SK-N-SH (cell line): ENCODE results near the gene ZNF236. TPM values are rescaled to one million over a fixed set of nuclear protein-coding genes. Genes with fewer than 3 reads are reported as not detected.

Experiments used
- CTCF ChIA-PET: fragments of 300-600, 350-600 bp; formaldehyde crosslinking; extraction: SDS; loops from one replicate; lab custom pipeline; 2021; lab: Yijun Ruan, JAX
- POLR2A ChIA-PET: fragments of 350-600 bp; sonication (Branson Sonifier 250); formaldehyde crosslinking; extraction: SDS; loops from one replicate; lab custom pipeline; 2020; ENCODE audit warnings: antibody characterized with exemption, inconsistent platforms; lab: Yijun Ruan, JAX
- DNase-seq: peaks from one replicate; pipeline ENCODE4 v3.0.0; 2012
- H2AFZ ChIP-seq: fragments of 200-600 bp; sonication (generic); 2 replicates; pipeline ENCODE4 v1.8.1; 2016; ENCODE audit warnings: antibody characterized with exemption, mild to moderate bottlenecking, low read depth
- H3F3A ChIP-seq: fragments of 200-600 bp; sonication (generic); replicated peaks from 2 replicates; pipeline ENCODE3; 2016; ENCODE audit warnings: antibody characterized with exemption, mild to moderate bottlenecking; ENCODE audit not compliant: insufficient read depth
- H3K27ac ChIP-seq, 2 experiments: fragments of 200-500 bp in 1 of 2; fragments of 200-600 bp in 1 of 2; sonication (Bioruptor generic) in 1 of 2; sonication (generic), shearing (Covaris generic) in 1 of 2; 2 replicates each; pipeline versions ENCODE4 v1.5.1 to v1.6.1; 2014 to 2016; ENCODE audit warnings: low read depth in 2 of 2, inconsistent platforms in 1 of 2, low read length in 1 of 2, mild to moderate bottlenecking in 1 of 2, mixed read lengths in 1 of 2
- H3K27me3 ChIP-seq: fragments of 200-600 bp; sonication (generic), shearing (Covaris generic); 2 replicates; pipeline ENCODE4 v1.6.1; 2016; ENCODE audit warnings: mixed run types; ENCODE audit not compliant: insufficient read depth
- H3K36me3 ChIP-seq, 2 experiments: fragments of 200-500 bp in 1 of 2; fragments of 200-600 bp in 1 of 2; sonication (Bioruptor generic) in 1 of 2; sonication (generic) in 1 of 2; replicated peaks in 1 of 2; 2 replicates each; pipeline versions ENCODE3 to v1.5.1; 2014 to 2016; ENCODE audit warnings: low read length in 1 of 2, mild to moderate bottlenecking in 1 of 2; ENCODE audit not compliant: insufficient read depth in 2 of 2, control insufficient read depth in 1 of 2
- H3K4me1 ChIP-seq, 2 experiments: fragments of 200-500 bp in 1 of 2; fragments of 200-600 bp in 1 of 2; sonication (Bioruptor generic) in 1 of 2; sonication (generic), shearing (Covaris generic) in 1 of 2; 2 replicates each; pipeline versions ENCODE4 v1.5.1 to v1.6.1; 2014 to 2016; ENCODE audit warnings: low read depth in 1 of 2, low read length in 1 of 2, mixed run types in 1 of 2; ENCODE audit not compliant: insufficient read depth in 2 of 2, control insufficient read depth in 1 of 2
- H3K4me2 ChIP-seq: fragments of 200-600 bp; sonication (generic), shearing (Covaris generic); 2 replicates; pipeline ENCODE4 v1.6.1; 2017; ENCODE audit warnings: mixed run types
- H3K4me3 ChIP-seq, 2 experiments: fragments of 200-500 bp in 1 of 2; fragments of 200-600 bp in 1 of 2; sonication (Bioruptor generic) in 1 of 2; sonication (generic), shearing (Covaris generic) in 1 of 2; 2 replicates each; pipeline versions ENCODE4 v1.5.1 to v1.8.1; 2014 to 2016; ENCODE audit warnings: low read depth in 2 of 2, inconsistent platforms in 1 of 2, low read length in 1 of 2, mild to moderate bottlenecking in 1 of 2, mixed read lengths in 1 of 2, moderate library complexity in 1 of 2
- H3K79me2 ChIP-seq: fragments of 200-600 bp; sonication (generic); 2 replicates; pipeline ENCODE4 v1.8.1; 2017; ENCODE audit warnings: mild to moderate bottlenecking; ENCODE audit not compliant: insufficient read depth
- H3K9ac ChIP-seq: fragments of 200-600 bp; sonication (generic); 2 replicates; pipeline ENCODE4 v1.6.1; 2017; ENCODE audit warnings: mixed run types
- H3K9me2 ChIP-seq: fragments of 200-600 bp; sonication (generic); 2 replicates; pipeline ENCODE4 v1.6.1; 2017; ENCODE audit warnings: mixed run types
- H3K9me3 ChIP-seq: fragments of 200-600 bp; sonication (generic); 2 replicates; pipeline ENCODE4 v1.6.1; 2017; ENCODE audit warnings: mixed run types, mild to moderate bottlenecking, moderate library complexity
- H4K20me1 ChIP-seq: fragments of 200-600 bp; sonication (generic); 2 replicates; pipeline ENCODE4 v1.6.1; 2017; ENCODE audit warnings: mild to moderate bottlenecking, mixed run types; ENCODE audit not compliant: insufficient read depth
- CHD2 ChIP-seq: fragments of 150-350 bp; IDR thresholded peaks from 2 replicates; pipeline ENCODE4 v1.6.1; 2018; ENCODE audit warnings: low read length; ENCODE audit not compliant: partially characterized antibody
- EP300 ChIP-seq, 2 experiments: IDR thresholded peaks; 2 replicates each; pipeline versions ENCODE4 v1.4.0 to v1.6.1; 2012; ENCODE audit warnings: borderline replicate concordance in 1 of 2, low read depth in 1 of 2, low read length in 1 of 2
- EZH2phosphoT487 ChIP-seq: fragments of 200-600 bp; sonication (generic); IDR thresholded peaks from 2 replicates; pipeline ENCODE4 v1.6.1; 2017; ENCODE audit warnings: low read depth, mixed run types, mild to moderate bottlenecking, antibody characterized with exemption, moderate library complexity, borderline replicate concordance
- FOXJ3 ChIP-seq: sonication (generic); formaldehyde crosslinking; IDR thresholded peaks from 2 replicates; pipeline ENCODE4 v1.5.1; 2020; ENCODE audit warnings: mild to moderate bottlenecking, missing genetic modification reagents
- JUND ChIP-seq: IDR thresholded peaks from 2 replicates; pipeline ENCODE4 v1.4.0; 2012
- NFIC ChIP-seq: IDR thresholded peaks from 2 replicates; pipeline ENCODE4 v1.4.0; 2012; ENCODE audit warnings: borderline replicate concordance
- RAD21 ChIP-seq: IDR thresholded peaks from 2 replicates; pipeline ENCODE4 v1.6.1; 2012; ENCODE audit warnings: mild to moderate bottlenecking, low read length
- RXRA ChIP-seq: IDR thresholded peaks from 2 replicates; pipeline ENCODE4 v1.4.0; 2012; ENCODE audit warnings: low read depth, mild to moderate bottlenecking, borderline replicate concordance
- SMC3 ChIP-seq: IDR thresholded peaks from 2 replicates; pipeline ENCODE4 v1.6.1; 2012; ENCODE audit warnings: low read depth, low read length, improper control_type of control experiment
- TAF1 ChIP-seq: IDR thresholded peaks from 2 replicates; pipeline ENCODE4 v1.6.1; 2012; ENCODE audit warnings: low read depth, mild to moderate bottlenecking, low read length, moderate library complexity, borderline replicate concordance
- TCF12 ChIP-seq: IDR thresholded peaks from 2 replicates; pipeline ENCODE4 v1.4.0; 2012
- TEAD4 ChIP-seq: IDR thresholded peaks from 2 replicates; pipeline ENCODE4 v1.4.0; 2012; ENCODE audit warnings: mild to moderate bottlenecking, borderline replicate concordance; ENCODE audit not compliant: insufficient read depth
- USF1 ChIP-seq: IDR thresholded peaks from 2 replicates; pipeline ENCODE4 v1.4.0; 2012; ENCODE audit warnings: low read depth, borderline replicate concordance
- YY1 ChIP-seq: IDR thresholded peaks from 2 replicates; pipeline ENCODE4 v1.4.0; 2012; ENCODE audit warnings: low read depth, mild to moderate bottlenecking
- WGBS: methylation state at CpG from one replicate; pipeline ENCODE4 v1.1.6; 2017; ENCODE audit warnings: low lambda C conversion rate; 5-methylcytosine and 5-hydroxymethylcytosine counted together
- polyA plus RNA-seq, 3 experiments: library from polyadenylated mRNA; depleted of rRNA; stranded (reverse); fragments of >200 nt; gene quantifications; 2 replicates each; pipeline ENCODE4 v1.2.3, GENCODE V29; 2012
- TF ChIP-seq, protein P1 (sequence below): fragments of 200-600 bp; sonication (generic); IDR thresholded peaks from 2 replicates; pipeline ENCODE4 v1.6.1; 2017; ENCODE audit warnings: antibody characterized with exemption, mild to moderate bottlenecking, moderate library complexity
- TF ChIP-seq, protein P2 (sequence below): IDR thresholded peaks from 2 replicates; pipeline ENCODE4 v1.6.1; 2012; ENCODE audit warnings: mild to moderate bottlenecking, low read depth, low read length, moderate library complexity

ZNF236 gene
- polyA plus RNA-seq, 1 of the 3 experiments (the other 2 are of a cell fraction) = 4.2 TPM

GRCh38 chr18:76982841-76983583 lies 160.7 kb downstream of the ZNF236 start:
- H2AFZ ChIP-seq = no peak overlapping the region
- H3K27me3 ChIP-seq = no peaks in the 10 kb centered on the region
- ChIA-PET CTCF (interaction anchor here (0.6 to 8.2 kb wide), 58 partner anchors 8 to 1077 kb away, joined by 3 to 191 read pairs (median 4); no protein-coding TSS in a partner anchor), POLR2A (no interaction called here)
- peak; percentile 90 for DNase-seq
- TF ChIP-seq EP300 (IDR thresholded peaks at IDR 0.05; ENCODE audit: borderline replicate concordance in 1 of 2, low read depth in 1 of 2, low read length in 1 of 2) (no peak), SMC3 (peak; percentile 85), YY1 (no peak), CHD2 (no peak), RAD21 (peak; percentile 76), JUND (no peak), FOXJ3 (CRISPR knock-in tag) (no peak), TCF12 (no peak)
- TF ChIP-seq, protein P1, sequence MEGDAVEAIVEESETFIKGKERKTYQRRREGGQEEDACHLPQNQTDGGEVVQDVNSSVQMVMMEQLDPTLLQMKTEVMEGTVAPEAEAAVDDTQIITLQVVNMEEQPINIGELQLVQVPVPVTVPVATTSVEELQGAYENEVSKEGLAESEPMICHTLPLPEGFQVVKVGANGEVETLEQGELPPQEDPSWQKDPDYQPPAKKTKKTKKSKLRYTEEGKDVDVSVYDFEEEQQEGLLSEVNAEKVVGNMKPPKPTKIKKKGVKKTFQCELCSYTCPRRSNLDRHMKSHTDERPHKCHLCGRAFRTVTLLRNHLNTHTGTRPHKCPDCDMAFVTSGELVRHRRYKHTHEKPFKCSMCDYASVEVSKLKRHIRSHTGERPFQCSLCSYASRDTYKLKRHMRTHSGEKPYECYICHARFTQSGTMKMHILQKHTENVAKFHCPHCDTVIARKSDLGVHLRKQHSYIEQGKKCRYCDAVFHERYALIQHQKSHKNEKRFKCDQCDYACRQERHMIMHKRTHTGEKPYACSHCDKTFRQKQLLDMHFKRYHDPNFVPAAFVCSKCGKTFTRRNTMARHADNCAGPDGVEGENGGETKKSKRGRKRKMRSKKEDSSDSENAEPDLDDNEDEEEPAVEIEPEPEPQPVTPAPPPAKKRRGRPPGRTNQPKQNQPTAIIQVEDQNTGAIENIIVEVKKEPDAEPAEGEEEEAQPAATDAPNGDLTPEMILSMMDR = peak; percentile 93
- peak overlapping the region in 1 of 2 experiments; percentile 45; a peak in 2 of 4 replicates for H3K4me3 ChIP-seq
- H3K27ac ChIP-seq = no peak overlapping the region
- peaks cover 0 to 11% of the 10 kb centered on the region in 2 experiments; a peak in 1 of 4 replicates for H3K4me1 ChIP-seq
- WGBS = 29% methylated on average over 7 of the region's 15 CpGs
- no peaks in the 10 kb centered on the region for H3K9me2 ChIP-seq
- no peaks in the 10 kb centered on the region for H4K20me1 ChIP-seq
- H3F3A ChIP-seq = no peaks in the 10 kb centered on the region
- no peaks in the 10 kb centered on the region for H3K36me3 ChIP-seq
- H3K79me2 ChIP-seq = no peaks in the 10 kb centered on the region
- H3K4me2 ChIP-seq = peak overlapping the region; percentile 55; the same call in 1 of the 2 replicates
- H3K9me3 ChIP-seq = no peaks in the 10 kb centered on the region
- H3K9ac ChIP-seq = no peak overlapping the region

- H3K79me2 ChIP-seq = no peaks in the 10 kb centered on the region
- H3F3A ChIP-seq = no peaks in the 10 kb centered on the region
- no peaks in the 10 kb centered on the region for H4K20me1 ChIP-seq
- no peak for TF ChIP-seq TEAD4
- TF ChIP-seq EZH2phosphoT487 = no peak
- TF ChIP-seq TAF1 = no peak
- no peak for TF ChIP-seq USF1
- no peak for TF ChIP-seq RXRA
- TF ChIP-seq NFIC = no peak
- TF ChIP-seq, protein P2, sequence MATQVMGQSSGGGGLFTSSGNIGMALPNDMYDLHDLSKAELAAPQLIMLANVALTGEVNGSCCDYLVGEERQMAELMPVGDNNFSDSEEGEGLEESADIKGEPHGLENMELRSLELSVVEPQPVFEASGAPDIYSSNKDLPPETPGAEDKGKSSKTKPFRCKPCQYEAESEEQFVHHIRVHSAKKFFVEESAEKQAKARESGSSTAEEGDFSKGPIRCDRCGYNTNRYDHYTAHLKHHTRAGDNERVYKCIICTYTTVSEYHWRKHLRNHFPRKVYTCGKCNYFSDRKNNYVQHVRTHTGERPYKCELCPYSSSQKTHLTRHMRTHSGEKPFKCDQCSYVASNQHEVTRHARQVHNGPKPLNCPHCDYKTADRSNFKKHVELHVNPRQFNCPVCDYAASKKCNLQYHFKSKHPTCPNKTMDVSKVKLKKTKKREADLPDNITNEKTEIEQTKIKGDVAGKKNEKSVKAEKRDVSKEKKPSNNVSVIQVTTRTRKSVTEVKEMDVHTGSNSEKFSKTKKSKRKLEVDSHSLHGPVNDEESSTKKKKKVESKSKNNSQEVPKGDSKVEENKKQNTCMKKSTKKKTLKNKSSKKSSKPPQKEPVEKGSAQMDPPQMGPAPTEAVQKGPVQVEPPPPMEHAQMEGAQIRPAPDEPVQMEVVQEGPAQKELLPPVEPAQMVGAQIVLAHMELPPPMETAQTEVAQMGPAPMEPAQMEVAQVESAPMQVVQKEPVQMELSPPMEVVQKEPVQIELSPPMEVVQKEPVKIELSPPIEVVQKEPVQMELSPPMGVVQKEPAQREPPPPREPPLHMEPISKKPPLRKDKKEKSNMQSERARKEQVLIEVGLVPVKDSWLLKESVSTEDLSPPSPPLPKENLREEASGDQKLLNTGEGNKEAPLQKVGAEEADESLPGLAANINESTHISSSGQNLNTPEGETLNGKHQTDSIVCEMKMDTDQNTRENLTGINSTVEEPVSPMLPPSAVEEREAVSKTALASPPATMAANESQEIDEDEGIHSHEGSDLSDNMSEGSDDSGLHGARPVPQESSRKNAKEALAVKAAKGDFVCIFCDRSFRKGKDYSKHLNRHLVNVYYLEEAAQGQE = no peak
- TF ChIP-seq, all 33 proteins: peak for 0
- Histone ChIP-seq H3K9ac (no peak overlapping the region), H3K9me3 (no peaks in the 10 kb centered on the region), H3K36me3 (no peaks in the 10 kb centered on the region), H3K27ac (no peak overlapping the region), H3K4me2 (no peak overlapping the region), H3K4me1 (peaks cover 0 to 11% of the 10 kb centered on the region in 2 experiments; a peak in 1 of 4 replicates), H3K27me3 (no peaks in the 10 kb centered on the region), H3K9me2 (no peaks in the 10 kb centered on the region), H2AFZ (no peak overlapping the region), H3K4me3 (0 out of 4 replicates have a peak overlapping the region, but pooled peaks of 1 of the 2 experiments have one; percentile 45)
- DNase-seq = no peak
- ChIA-PET POLR2A (no interaction called here), CTCF (interaction anchor here (0.6 to 8.2 kb wide), 42 partner anchors 8 to 667 kb away, joined by 3 to 191 read pairs (median 5); no protein-coding TSS in a partner anchor)
- 38% methylated on average over 6 of the region's 10 CpGs for WGBS
These were observed 161.3 kb downstream of the ZNF236 start for GRCh38 chr18:76983613-76984051.
